Endothelial cell of umbilical vein (primary cell): ENCODE results near the gene TRERF1. TPM values are rescaled to one million over a fixed set of nuclear protein-coding genes. Genes with fewer than 3 reads are reported as not detected.

Source experiments
- BruUV-seq: library from RNA; stranded (reverse); fragments of 400-500 nt; replicated peaks from 2 replicates; lab custom pipeline; 2021; lab: Mats Ljungman, UMichigan
- CTCF ChIA-PET: fragments of 300-600, 350-600 bp; sonication (Branson Sonifier 250); formaldehyde crosslinking; loops from one replicate; lab custom pipeline; 2021; ENCODE audit warnings: antibody characterized with exemption, inconsistent platforms; lab: Charles Lee
- POLR2A ChIA-PET: fragments of 300-600, 350-600 bp; sonication (Branson Sonifier 250); formaldehyde crosslinking; loops from one replicate; lab custom pipeline; 2021; ENCODE audit warnings: antibody characterized with exemption, inconsistent platforms; lab: Charles Lee
- DNase-seq: peaks from one replicate; pipeline ENCODE4 v3.0.0-alpha.2; 2011; ENCODE audit warnings: low read depth, low spot score
- FAIRE-seq: peaks from 2 replicates; lab custom pipeline; 2011; peaks lifted over from hg19 to GRCh38; lab: Jason Lieb, UNC
- H2AFZ ChIP-seq: 2 replicates; pipeline ENCODE4 v1.6.0; 2012; ENCODE audit warnings: low read depth, low read length, control low read depth, inconsistent platforms
- H3K27ac ChIP-seq: 2 replicates; pipeline ENCODE4 v1.5.1; 2011; ENCODE audit warnings: low read depth, mild to moderate bottlenecking, control low read depth, low read length, moderate library complexity; ENCODE audit not compliant: insufficient read depth
- H3K27me3 ChIP-seq, 2 experiments: 2 replicates each; pipeline versions ENCODE4 v1.6.0 to v1.6.1; 2011; ENCODE audit warnings: low read length in 2 of 2, mixed read lengths in 1 of 2; ENCODE audit not compliant: control insufficient read depth in 2 of 2, insufficient read depth in 2 of 2
- H3K36me3 ChIP-seq, 2 experiments: 2 replicates in 1 of 2; 3 replicates in 1 of 2; pipeline ENCODE4 v1.5.1; 2011; ENCODE audit warnings: low read length in 2 of 2, mild to moderate bottlenecking in 1 of 2, moderate library complexity in 1 of 2; ENCODE audit not compliant: control insufficient read depth in 2 of 2, insufficient read depth in 2 of 2; ENCODE audit errors: extremely low read depth in 1 of 2
- H3K4me1 ChIP-seq: 3 replicates; pipeline ENCODE4 v1.5.1; 2011; ENCODE audit warnings: mild to moderate bottlenecking, low read length; ENCODE audit not compliant: control insufficient read depth, insufficient read depth; ENCODE audit errors: extremely low read depth
- H3K4me2 ChIP-seq: 2 replicates; pipeline ENCODE4 v1.6.1; 2011; ENCODE audit warnings: low read length, control low read depth, mixed read lengths; ENCODE audit not compliant: insufficient read depth
- H3K4me3 ChIP-seq, 3 experiments: fragments of 200-600 bp in 1 of 3; sonication (generic), shearing (Covaris generic) in 1 of 3; replicated peaks in 1 of 3; 2 replicates each; pipeline ENCODE4 v1.5.1; 2011 to 2016; ENCODE audit warnings: control low read depth in 3 of 3, low read length in 3 of 3, mild to moderate bottlenecking in 2 of 3, inconsistent platforms in 1 of 3, low read depth in 1 of 3, moderate library complexity in 1 of 3; ENCODE audit not compliant: insufficient read depth in 1 of 3
- H3K79me2 ChIP-seq: 2 replicates; pipeline ENCODE4 v1.6.0; 2012; ENCODE audit warnings: low read length, inconsistent platforms; ENCODE audit not compliant: control insufficient read depth, insufficient read depth
- H3K9ac ChIP-seq: replicated peaks from 2 replicates; pipeline ENCODE3; 2011; ENCODE audit warnings: low read length, control low read depth; ENCODE audit not compliant: insufficient read depth; ENCODE audit errors: extremely low read depth
- H3K9me1 ChIP-seq: replicated peaks from 3 replicates; pipeline ENCODE4 v1.6.0; 2011; ENCODE audit warnings: mild to moderate bottlenecking, low read length; ENCODE audit not compliant: control insufficient read depth, insufficient read depth; ENCODE audit errors: extremely low read depth
- H3K9me3 ChIP-seq: replicated peaks from 2 replicates; pipeline ENCODE4 v1.5.1; 2012; ENCODE audit warnings: low read length, inconsistent platforms; ENCODE audit not compliant: control insufficient read depth, insufficient read depth
- H4K20me1 ChIP-seq: replicated peaks from 2 replicates; pipeline ENCODE3; 2011; ENCODE audit warnings: mild to moderate bottlenecking, low read length; ENCODE audit not compliant: control insufficient read depth, insufficient read depth; ENCODE audit errors: extremely low read depth
- EZH2 ChIP-seq: IDR thresholded peaks from 2 replicates; pipeline ENCODE4 v1.6.1; 2012; ENCODE audit warnings: borderline replicate concordance, low read depth, mild to moderate bottlenecking, moderate library complexity, low read length, inconsistent platforms; ENCODE audit not compliant: severe bottlenecking
- FOS ChIP-seq: IDR thresholded peaks from 2 replicates; pipeline ENCODE4 v1.6.1; 2011; ENCODE audit warnings: mild to moderate bottlenecking, low read length, moderate library complexity, borderline replicate concordance; ENCODE audit not compliant: insufficient read depth
- GATA2 ChIP-seq: IDR thresholded peaks from 2 replicates; pipeline ENCODE4 v1.7.0; 2011; ENCODE audit warnings: low read depth, mild to moderate bottlenecking, moderate library complexity, mixed read lengths, low read length; ENCODE audit not compliant: insufficient read length, insufficient read depth
- JUN ChIP-seq: IDR thresholded peaks from 2 replicates; pipeline ENCODE4 v1.6.1; 2011; ENCODE audit warnings: borderline replicate concordance, low read depth; ENCODE audit not compliant: insufficient read length, insufficient read depth
- MYC ChIP-seq: IDR thresholded peaks from one replicate; pipeline ENCODE4 v1.6.1; 2011; ENCODE audit warnings: mild to moderate bottlenecking, low read depth, low read length
- POLR2A ChIP-seq: IDR thresholded peaks from 2 replicates; pipeline ENCODE4 v1.6.1; 2012; ENCODE audit warnings: low read depth, mild to moderate bottlenecking, control low read depth, low read length
- POLR2AphosphoS5 ChIP-seq: IDR thresholded peaks from 2 replicates; pipeline ENCODE4 v1.6.1; 2012; ENCODE audit warnings: low read depth, mild to moderate bottlenecking, control low read depth, low read length, moderate library complexity; ENCODE audit not compliant: insufficient read depth
- dilution Hi-C: fragments of 300-500 bp; cut with MboI; formaldehyde crosslinking; loops from one replicate; pipeline ENCODE4 v1.15.0; 2019; ENCODE audit warnings: low sequenced_read_pairs; ENCODE audit not compliant: extremely low pct_ligation_motif_present
- intact Hi-C: fragments of 100-400 bp; cut with micrococcal nuclease; formaldehyde crosslinking; loops from one replicate; pipeline ENCODE4 v1.10.0; 2022
- polyA plus RNA-seq, 4 experiments: library from polyadenylated mRNA; depleted of rRNA in 3 of 4; stranded (reverse) in 3 of 4; unstranded in 1 of 4; fragments of >200 nt; gene quantifications; 2 replicates each; pipeline versions ENCODE4 v1.2.1 to v1.2.3, GENCODE V29; 2011 to 2012; ENCODE audit warnings: missing spikeins in 1 of 4
- total RNA-seq: library from RNA; stranded (reverse); gene quantifications from 2 replicates; pipeline ENCODE4 v1.2.3, GENCODE V29; 2021
- TF ChIP-seq, protein P1 (sequence below), 2 donors: IDR thresholded peaks; 1 replicate in 1 of 2; 2 replicates in 1 of 2; pipeline ENCODE4 v1.5.1; 2011; ENCODE audit warnings: low read length in 2 of 2, mild to moderate bottlenecking in 2 of 2, moderate library complexity in 2 of 2, control low read depth in 1 of 2, inconsistent platforms in 1 of 2, low read depth in 1 of 2; ENCODE audit not compliant: insufficient read depth in 1 of 2; ENCODE audit errors: extremely low read depth in 1 of 2
- TF ChIP-seq, protein P2 (sequence below): IDR thresholded peaks from 2 replicates; pipeline ENCODE4 v1.6.1; 2011; ENCODE audit not compliant: insufficient read depth, insufficient read length

The TRERF1 gene
- total and polyA plus RNA-seq, 2 donors (not counting 3 experiments of a cell fraction or from before 2014, with no cell fraction given) = 0.73 to 5.5 TPM

DNA sequence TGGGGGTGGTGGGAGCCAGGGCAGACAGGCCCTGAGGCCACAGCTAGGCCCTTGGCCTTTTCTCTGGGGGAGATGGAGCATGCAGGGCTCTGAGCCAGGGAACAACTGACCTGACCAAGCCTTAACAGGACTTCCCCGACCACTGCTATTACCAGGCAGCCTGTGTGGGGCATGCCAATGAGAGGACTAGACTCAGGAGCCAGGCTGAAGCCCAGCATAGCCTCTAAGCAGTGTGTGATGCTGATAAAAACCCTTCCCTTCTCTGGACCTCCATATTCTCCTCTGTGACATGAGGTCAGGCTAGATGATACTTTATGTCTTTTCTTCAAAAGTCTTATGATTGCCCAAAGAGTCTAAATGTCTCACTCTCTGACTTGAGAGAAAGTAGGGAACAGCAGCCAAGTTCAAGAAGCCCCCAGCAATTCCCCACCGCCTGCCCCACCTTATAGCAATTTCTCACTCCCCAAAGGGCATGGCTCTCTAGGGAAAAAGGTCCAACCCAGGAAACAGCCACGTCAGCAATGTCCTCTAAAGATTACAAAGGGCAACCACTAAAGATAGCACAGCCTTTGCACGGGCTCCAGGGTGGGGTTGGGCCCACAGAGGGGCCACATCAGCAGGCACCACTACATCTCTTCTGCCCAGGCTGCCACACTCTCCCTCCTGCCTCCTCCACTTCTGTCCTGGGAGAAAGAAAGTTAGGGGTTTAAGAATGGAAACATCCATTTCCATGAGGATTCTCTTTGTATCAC is 71.3 kb downstream of the TRERF1 start:
- POLR2A ChIA-PET = no interaction called here
- H3K9ac ChIP-seq = no peak overlapping the region
- TF ChIP-seq, protein P1, sequence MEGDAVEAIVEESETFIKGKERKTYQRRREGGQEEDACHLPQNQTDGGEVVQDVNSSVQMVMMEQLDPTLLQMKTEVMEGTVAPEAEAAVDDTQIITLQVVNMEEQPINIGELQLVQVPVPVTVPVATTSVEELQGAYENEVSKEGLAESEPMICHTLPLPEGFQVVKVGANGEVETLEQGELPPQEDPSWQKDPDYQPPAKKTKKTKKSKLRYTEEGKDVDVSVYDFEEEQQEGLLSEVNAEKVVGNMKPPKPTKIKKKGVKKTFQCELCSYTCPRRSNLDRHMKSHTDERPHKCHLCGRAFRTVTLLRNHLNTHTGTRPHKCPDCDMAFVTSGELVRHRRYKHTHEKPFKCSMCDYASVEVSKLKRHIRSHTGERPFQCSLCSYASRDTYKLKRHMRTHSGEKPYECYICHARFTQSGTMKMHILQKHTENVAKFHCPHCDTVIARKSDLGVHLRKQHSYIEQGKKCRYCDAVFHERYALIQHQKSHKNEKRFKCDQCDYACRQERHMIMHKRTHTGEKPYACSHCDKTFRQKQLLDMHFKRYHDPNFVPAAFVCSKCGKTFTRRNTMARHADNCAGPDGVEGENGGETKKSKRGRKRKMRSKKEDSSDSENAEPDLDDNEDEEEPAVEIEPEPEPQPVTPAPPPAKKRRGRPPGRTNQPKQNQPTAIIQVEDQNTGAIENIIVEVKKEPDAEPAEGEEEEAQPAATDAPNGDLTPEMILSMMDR (IDR thresholded peaks at IDR 0.05; ENCODE audit: extremely low read depth in 1 of 2, insufficient read depth in 1 of 2, low read depth in 1 of 2, low read length in 2 of 2) = no peak
- no peak for TF ChIP-seq POLR2AphosphoS5
- TF ChIP-seq FOS = no peak
- no peak for TF ChIP-seq JUN
- TF ChIP-seq MYC = no peak
- TF ChIP-seq POLR2A = no peak
- TF ChIP-seq, protein P2, sequence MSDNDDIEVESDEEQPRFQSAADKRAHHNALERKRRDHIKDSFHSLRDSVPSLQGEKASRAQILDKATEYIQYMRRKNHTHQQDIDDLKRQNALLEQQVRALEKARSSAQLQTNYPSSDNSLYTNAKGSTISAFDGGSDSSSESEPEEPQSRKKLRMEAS = no peak
- no peak for TF ChIP-seq GATA2
- no peak for TF ChIP-seq EZH2
- no peaks in the 10 kb centered on the region for H3K36me3 ChIP-seq
- DNase-seq = no peak
- H2AFZ ChIP-seq = no peak overlapping the region
- no peaks in the 10 kb centered on the region for H3K9me3 ChIP-seq
- H3K27ac ChIP-seq = no peak overlapping the region
- intact Hi-C loops = no loop called here
- H3K4me1 ChIP-seq = no peaks in the 10 kb centered on the region
- H3K4me3 ChIP-seq = no peak overlapping the region
- H3K9me1 ChIP-seq = no peaks in the 10 kb centered on the region
- CTCF ChIA-PET = no interaction called here
- dilution Hi-C loops = no loop called here
- H3K4me2 ChIP-seq = no peak overlapping the region
- H4K20me1 ChIP-seq = no peaks in the 10 kb centered on the region
- peaks cover 0 to 2% of the 10 kb centered on the region in 2 experiments for H3K27me3 ChIP-seq
- no peaks in the 10 kb centered on the region for H3K79me2 ChIP-seq
- BruUV-seq = no TSS peak
- FAIRE-seq = no peak
